GM20000 (cell line): ENCODE data around the gene SEC24B.

Experiments
- DNase-seq: peaks from one replicate; pipeline ENCODE4 v3.0.0; 2012; ENCODE audit warnings: low spot score
- TF ChIP-seq, protein P1 (sequence below): IDR thresholded peaks from 2 replicates; pipeline ENCODE4 v1.5.1; 2012; ENCODE audit warnings: mild to moderate bottlenecking, control low read depth; ENCODE audit errors: extremely low read depth, missing control alignments

The SEC24B gene

DNA sequence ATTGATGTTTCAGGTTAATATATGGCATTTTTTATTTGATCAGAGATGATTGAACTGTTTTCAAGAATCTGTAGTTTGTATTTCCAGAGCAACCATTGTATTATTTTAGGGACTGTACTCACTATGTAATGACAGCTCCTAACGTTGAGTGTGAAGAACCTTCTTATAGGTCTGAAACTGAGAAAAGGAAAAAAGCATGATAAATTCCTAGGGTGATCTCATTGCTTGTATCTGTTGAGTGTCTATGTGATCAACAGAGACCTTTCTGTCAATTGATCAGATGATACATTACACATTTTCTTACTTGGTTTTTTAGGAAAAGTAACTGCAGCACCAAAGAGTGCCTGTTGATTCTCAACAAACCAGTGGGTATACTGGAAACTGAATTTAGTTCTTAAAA, 40.2 kb downstream of the SEC24B start:
- no peak for DNase-seq
- TF ChIP-seq, protein P1, sequence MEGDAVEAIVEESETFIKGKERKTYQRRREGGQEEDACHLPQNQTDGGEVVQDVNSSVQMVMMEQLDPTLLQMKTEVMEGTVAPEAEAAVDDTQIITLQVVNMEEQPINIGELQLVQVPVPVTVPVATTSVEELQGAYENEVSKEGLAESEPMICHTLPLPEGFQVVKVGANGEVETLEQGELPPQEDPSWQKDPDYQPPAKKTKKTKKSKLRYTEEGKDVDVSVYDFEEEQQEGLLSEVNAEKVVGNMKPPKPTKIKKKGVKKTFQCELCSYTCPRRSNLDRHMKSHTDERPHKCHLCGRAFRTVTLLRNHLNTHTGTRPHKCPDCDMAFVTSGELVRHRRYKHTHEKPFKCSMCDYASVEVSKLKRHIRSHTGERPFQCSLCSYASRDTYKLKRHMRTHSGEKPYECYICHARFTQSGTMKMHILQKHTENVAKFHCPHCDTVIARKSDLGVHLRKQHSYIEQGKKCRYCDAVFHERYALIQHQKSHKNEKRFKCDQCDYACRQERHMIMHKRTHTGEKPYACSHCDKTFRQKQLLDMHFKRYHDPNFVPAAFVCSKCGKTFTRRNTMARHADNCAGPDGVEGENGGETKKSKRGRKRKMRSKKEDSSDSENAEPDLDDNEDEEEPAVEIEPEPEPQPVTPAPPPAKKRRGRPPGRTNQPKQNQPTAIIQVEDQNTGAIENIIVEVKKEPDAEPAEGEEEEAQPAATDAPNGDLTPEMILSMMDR, result no peak

DNA sequence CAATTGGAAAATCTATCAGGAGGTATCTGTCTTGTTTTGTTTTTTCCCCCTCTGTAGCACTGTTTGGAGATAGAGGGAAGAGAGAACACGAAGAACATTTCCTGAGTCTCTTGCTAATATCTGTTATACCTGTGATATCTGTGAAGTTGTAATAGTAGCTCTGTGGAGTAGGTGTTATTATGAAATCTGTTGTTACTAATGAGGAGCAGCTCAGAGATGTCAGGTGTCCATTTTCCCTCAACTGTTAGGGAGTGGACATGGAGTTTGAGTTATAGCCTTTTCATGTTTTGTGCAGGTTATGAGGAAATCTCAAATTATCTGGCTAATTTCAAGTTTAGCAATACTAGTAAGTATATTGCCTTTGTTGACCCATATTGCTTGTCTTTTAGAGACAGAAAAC, 52.4 kb downstream of the SEC24B start:
- TF ChIP-seq, protein P1, result no peak
- DNase-seq, result no peak

DNA sequence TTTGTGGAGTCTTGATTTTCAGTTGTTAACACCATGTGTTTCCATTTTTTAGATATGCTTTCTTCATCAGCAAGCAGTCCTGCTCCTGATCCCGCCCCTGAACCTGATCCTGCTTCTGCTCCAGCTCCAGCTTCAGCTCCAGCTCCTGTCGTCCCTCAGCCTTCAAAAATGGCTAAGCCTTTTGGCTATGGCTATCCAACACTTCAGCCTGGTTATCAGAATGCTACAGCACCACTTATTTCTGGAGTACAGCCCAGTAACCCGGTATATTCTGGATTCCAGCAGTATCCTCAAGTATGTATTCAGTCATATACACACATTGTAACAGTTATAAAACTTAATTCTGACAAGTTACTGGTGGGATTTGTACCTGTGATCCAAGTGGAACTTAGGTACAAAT, 60.9 kb downstream of the SEC24B start:
- no peak for DNase-seq

GRCh38 chr4:109495514-109495913, 61.9 kb downstream of the SEC24B start:
- TF ChIP-seq, protein P1, result no peak
- DNase-seq, result no peak

More for the DNA sequence above, 60.9 kb downstream of the SEC24B start:
- TF ChIP-seq, protein P1, result no peak

DNA sequence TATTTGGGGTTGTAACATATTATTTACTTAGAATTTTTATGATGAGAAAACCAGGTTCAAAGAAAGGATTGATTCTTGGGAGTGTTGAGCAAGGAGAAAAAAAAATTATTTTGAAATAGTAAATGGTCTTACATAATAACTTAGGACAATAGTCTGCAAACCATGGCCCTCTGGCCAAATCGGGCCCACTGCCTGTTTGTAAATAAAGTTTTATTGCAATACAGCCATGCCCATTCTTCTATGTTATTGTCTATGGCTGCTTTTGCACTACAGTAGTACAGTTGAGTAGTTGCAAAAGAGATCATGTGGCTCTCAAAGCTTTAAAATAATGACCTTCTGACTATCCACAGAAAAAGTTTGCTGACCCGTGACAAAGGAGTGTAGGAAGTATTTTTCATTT, 63.3 kb downstream of the SEC24B start:
- no peak for DNase-seq

DNA sequence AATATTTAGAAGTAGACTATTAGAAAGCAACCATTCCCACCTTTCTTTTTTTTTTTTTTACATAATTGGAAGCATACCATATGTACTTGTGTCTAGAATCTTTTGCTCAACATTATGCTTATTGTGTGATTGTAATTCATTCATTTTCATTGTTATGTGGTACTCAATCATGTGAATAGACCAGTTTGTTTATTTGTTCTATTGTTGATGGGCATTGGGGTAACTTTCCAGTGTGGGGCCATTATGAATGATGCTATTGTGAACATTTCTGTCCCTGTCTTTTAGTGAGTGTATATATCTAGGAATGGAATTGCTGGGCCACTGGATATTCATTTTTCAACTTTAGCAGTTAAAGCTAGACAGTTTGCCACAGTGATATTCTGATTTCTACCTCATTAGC, 63.9 kb downstream of the SEC24B start:
- TF ChIP-seq, protein P1, result no peak

More for the DNA sequence above, 63.3 kb downstream of the SEC24B start:
- TF ChIP-seq, protein P1, result no peak

DNA sequence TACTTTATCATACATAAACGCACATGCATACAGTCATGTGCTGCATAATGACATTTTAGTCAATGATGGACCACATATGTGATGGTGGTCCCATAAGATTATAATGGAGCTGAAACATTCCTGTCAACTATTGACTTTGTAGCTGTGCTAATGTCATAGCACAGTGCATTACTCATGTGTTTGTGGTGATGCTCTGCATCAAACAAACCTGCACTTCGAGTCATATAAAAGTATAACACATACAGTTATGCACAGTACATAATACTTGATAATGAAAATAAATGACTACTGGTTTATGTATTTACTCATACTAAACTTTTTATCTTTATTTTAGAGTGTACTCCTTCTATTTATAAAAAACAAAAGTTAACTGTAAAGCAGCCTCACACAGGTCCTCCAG, 65.9 kb downstream of the SEC24B start:
- no peak for DNase-seq

More for the DNA sequence above, 63.9 kb downstream of the SEC24B start:
- no peak for DNase-seq

More for the DNA sequence above, 65.9 kb downstream of the SEC24B start:
- TF ChIP-seq, protein P1, result no peak
